IMR-90 (cell line): Measurements from ENCODE around the gene MICU1. TPM values are rescaled to one million over a fixed set of nuclear protein-coding genes. Genes with fewer than 3 reads are reported as not detected.

ENCODE experiments used
- ATAC-seq: fragments of 200-7000 bp; cut with Tn5 transposase; 2 replicates; pipeline ENCODE4 v1.9.1; 2020; ENCODE audit warnings: low read depth, mild to moderate bottlenecking, moderate library complexity
- BruUV-seq: library from RNA; stranded (reverse); fragments of 400-500 nt; replicated peaks from 2 replicates; lab custom pipeline; 2021; lab: Mats Ljungman, UMichigan
- CTCF ChIA-PET: fragments of 300-600 bp; formaldehyde crosslinking; extraction: SDS; loops from one replicate; lab custom pipeline; 2021; ENCODE audit warnings: antibody characterized with exemption; lab: Yijun Ruan, JAX
- POLR2A ChIA-PET: fragments of 300-600 bp; sonication (Branson Sonifier 250); formaldehyde crosslinking; loops from one replicate; lab custom pipeline; 2022; ENCODE audit warnings: antibody characterized with exemption; ENCODE audit not compliant: unreplicated experiment; lab: Charles Lee
- DNase-seq: peaks from one replicate; pipeline ENCODE4 v3.0.0; 2013
- H2AFZ ChIP-seq: replicated peaks from 2 replicates; pipeline ENCODE3; 2013; ENCODE audit warnings: low read length, mild to moderate bottlenecking; ENCODE audit not compliant: poor library complexity
- H2AK5ac ChIP-seq: 2 replicates; pipeline ENCODE4 v1.6.1; 2013; ENCODE audit warnings: low read depth, low read length, inconsistent platforms
- H2AK9ac ChIP-seq: replicated peaks from 2 replicates; pipeline ENCODE3; 2013; ENCODE audit warnings: mild to moderate bottlenecking, low read depth, low read length, moderate library complexity; ENCODE audit not compliant: poor library complexity
- H2BK120ac ChIP-seq: 2 replicates; pipeline ENCODE4 v1.6.1; 2013; ENCODE audit warnings: low read depth, low read length, inconsistent platforms
- H2BK15ac ChIP-seq: 3 replicates; pipeline ENCODE4 v1.6.1; 2013; ENCODE audit warnings: low read depth, low read length, inconsistent platforms
- H2BK20ac ChIP-seq: 2 replicates; pipeline ENCODE4 v1.6.1; 2013; ENCODE audit warnings: low read depth, mild to moderate bottlenecking, inconsistent platforms, low read length, moderate library complexity
- H2BK5ac ChIP-seq: 2 replicates; pipeline ENCODE4 v1.6.1; 2013; ENCODE audit warnings: mild to moderate bottlenecking, low read depth, low read length, inconsistent platforms; ENCODE audit not compliant: poor library complexity, severe bottlenecking
- H3K14ac ChIP-seq: replicated peaks from 2 replicates; pipeline ENCODE4 v1.6.1; 2013; ENCODE audit warnings: low read depth, low read length, inconsistent platforms
- H3K18ac ChIP-seq: 2 replicates; pipeline ENCODE4 v1.6.1; 2013; ENCODE audit warnings: low read depth, low read length, control low read depth
- H3K23ac ChIP-seq: 2 replicates; pipeline ENCODE4 v1.6.1; 2013; ENCODE audit warnings: low read depth, low read length, inconsistent platforms
- H3K27ac ChIP-seq: 2 replicates; pipeline ENCODE4 v1.5.1; 2013; ENCODE audit warnings: mild to moderate bottlenecking, control low read depth, low read length; ENCODE audit not compliant: insufficient read depth
- H3K27me3 ChIP-seq: 2 replicates; pipeline ENCODE4 v1.6.1; 2013; ENCODE audit warnings: low read length; ENCODE audit not compliant: control insufficient read depth, insufficient read depth
- H3K36me3 ChIP-seq: 2 replicates; pipeline ENCODE4 v1.6.1; 2013; ENCODE audit warnings: low read length, mixed read lengths; ENCODE audit not compliant: control insufficient read depth, insufficient read depth
- H3K4ac ChIP-seq: 2 replicates; pipeline ENCODE4 v1.6.1; 2013; ENCODE audit warnings: low read depth, low read length, inconsistent platforms
- H3K4me1 ChIP-seq: 2 replicates; pipeline ENCODE4 v1.6.1; 2013; ENCODE audit warnings: low read length, mixed read lengths; ENCODE audit not compliant: control insufficient read depth, insufficient read depth
- H3K4me2 ChIP-seq: 2 replicates; pipeline ENCODE4 v1.6.1; 2013; ENCODE audit warnings: low read depth, mild to moderate bottlenecking, control low read depth, low read length, moderate library complexity
- H3K4me3 ChIP-seq: 2 replicates; pipeline ENCODE4 v1.5.1; 2013; ENCODE audit warnings: low read depth, mild to moderate bottlenecking, control low read depth, low read length, moderate library complexity; ENCODE audit not compliant: insufficient read depth
- H3K56ac ChIP-seq: 2 replicates; pipeline ENCODE4 v1.6.1; 2013; ENCODE audit warnings: low read length, inconsistent platforms; ENCODE audit not compliant: insufficient read depth; ENCODE audit errors: extremely low read depth
- H3K79me1 ChIP-seq, 2 experiments: 2 replicates each; pipeline ENCODE4 v1.6.1; 2013; ENCODE audit warnings: low read length in 2 of 2, inconsistent platforms in 1 of 2, low read depth in 1 of 2
- H3K9ac ChIP-seq: 2 replicates; pipeline ENCODE4 v1.6.1; 2013; ENCODE audit warnings: low read depth, low read length, control low read depth
- H3K9me1 ChIP-seq: 2 replicates; pipeline ENCODE4 v1.6.1; 2013; ENCODE audit warnings: low read length, inconsistent platforms; ENCODE audit not compliant: insufficient read depth
- H3K9me3 ChIP-seq: 2 replicates; pipeline ENCODE4 v1.6.1; 2013; ENCODE audit warnings: low read length; ENCODE audit not compliant: control insufficient read depth, insufficient read depth
- H4K20me1 ChIP-seq: 2 replicates; pipeline ENCODE4 v1.6.1; 2013; ENCODE audit warnings: low read length, inconsistent platforms; ENCODE audit not compliant: insufficient read depth
- H4K5ac ChIP-seq: 2 replicates; pipeline ENCODE4 v1.6.1; 2013; ENCODE audit warnings: mild to moderate bottlenecking, low read depth, low read length, control low read depth
- H4K8ac ChIP-seq, 2 experiments: 2 replicates each; pipeline ENCODE4 v1.6.1; 2013; ENCODE audit warnings: low read depth in 2 of 2, low read length in 2 of 2, control low read depth in 1 of 2, inconsistent platforms in 1 of 2
- H4K91ac ChIP-seq: 2 replicates; pipeline ENCODE4 v1.6.1; 2013; ENCODE audit warnings: low read depth, low read length, inconsistent platforms; ENCODE audit not compliant: insufficient read depth
- MAZ ChIP-seq: IDR thresholded peaks from 2 replicates; pipeline ENCODE4 v1.6.1; 2012; ENCODE audit warnings: low read depth, mild to moderate bottlenecking, low read length, improper control_type of control experiment, moderate library complexity, borderline replicate concordance
- NFE2L2 ChIP-seq: fragments of 150-350 bp; IDR thresholded peaks from 2 replicates; pipeline ENCODE4 v1.6.1; 2016; ENCODE audit warnings: low read depth, mild to moderate bottlenecking, low read length
- RAD21 ChIP-seq: IDR thresholded peaks from 2 replicates; pipeline ENCODE4 v1.6.1; 2012; ENCODE audit warnings: low read length, improper control_type of control experiment
- RCOR1 ChIP-seq: IDR thresholded peaks from 2 replicates; pipeline ENCODE4 v1.6.1; 2012; ENCODE audit warnings: mild to moderate bottlenecking, low read length, improper control_type of control experiment; ENCODE audit not compliant: insufficient replicate concordance
- SMC3 ChIP-seq: fragments of 150-350 bp; IDR thresholded peaks from 2 replicates; pipeline ENCODE4 v1.6.1; 2016; ENCODE audit warnings: low read depth, mild to moderate bottlenecking, antibody characterized with exemption, low read length, moderate library complexity
- WGBS, 2 experiments: methylation state at CpG; one replicate each; pipeline versions ENCODE4 v1.1.5 to v1.1.7; 2013; ENCODE audit warnings: missing lambda C conversion rate in 2 of 2; ENCODE audit not compliant: insufficient read length in 1 of 2; ENCODE audit errors: extremely low coverage in 2 of 2; 5-methylcytosine and 5-hydroxymethylcytosine counted together
- dilution Hi-C: fragments of 300-500 bp; cut with HindIII; formaldehyde crosslinking; loops from one replicate; pipeline ENCODE4 v1.14.3; 2018; ENCODE audit warnings: low sequenced_read_pairs; ENCODE audit not compliant: unreplicated experiment
- in situ Hi-C: fragments of 300-500 bp; cut with MboI; formaldehyde crosslinking; loops from 3 replicates; pipeline ENCODE4 v1.14.3; 2019; ENCODE audit warnings: low sequenced_read_pairs, inconsistent platforms, mixed read lengths
- intact Hi-C: fragments of 100-400 bp; cut with micrococcal nuclease; formaldehyde crosslinking; loops from 2 replicates; pipeline ENCODE4 v1.10.0; 2022
- polyA plus RNA-seq, 3 experiments: library from polyadenylated mRNA; depleted of rRNA; stranded (reverse); fragments of >200 nt; gene quantifications; 2 replicates each; pipeline ENCODE4 v1.2.3, GENCODE V29; 2012; ENCODE audit warnings: low replicate concordance in 1 of 3
- total RNA-seq: library from RNA; depleted of rRNA; stranded (reverse); fragments of >200 nt; gene quantifications from 2 replicates; pipeline ENCODE4 v1.2.3, GENCODE V29; 2012

The MICU1 gene
- total and polyA plus RNA-seq, 2 of the 4 experiments (the other 2 are of a cell fraction), result 43.6 to 44.7 TPM

DNA sequence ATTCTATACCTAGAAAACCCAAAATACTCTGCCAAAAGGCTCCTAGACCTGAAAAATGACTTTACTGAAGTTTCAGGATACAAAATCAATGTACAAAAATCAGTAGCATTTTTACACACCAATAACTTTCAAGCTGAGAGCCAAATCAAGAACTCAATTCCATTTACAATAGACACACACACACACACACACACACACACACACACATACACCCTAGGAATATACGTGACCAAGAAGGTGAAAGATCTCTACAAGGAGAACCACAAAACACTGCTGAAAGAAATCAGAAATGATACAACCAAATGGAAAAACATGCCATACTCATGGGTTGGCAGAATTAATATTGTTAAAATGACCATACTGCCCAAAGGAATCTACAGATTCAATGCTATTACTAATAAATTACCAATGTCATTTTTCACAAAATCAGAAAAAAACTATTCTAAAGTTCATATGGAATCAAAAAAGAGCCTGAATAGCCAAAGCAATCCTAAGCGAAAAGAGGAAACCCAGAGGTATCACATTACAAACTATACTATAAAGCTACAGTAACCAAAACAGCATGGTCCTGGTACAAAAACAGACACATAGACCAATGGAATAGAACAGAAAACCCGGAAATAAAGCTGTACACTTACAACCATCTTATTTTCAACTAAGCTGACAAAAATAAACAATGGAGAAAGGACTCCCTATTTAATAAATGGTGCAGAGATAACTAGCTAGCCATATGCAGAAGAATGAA is 122.0 kb downstream of the MICU1 start:
- Histone ChIP-seq H4K91ac (no peak overlapping the region; the same call in 1 of the 2 replicates), H3K36me3 (no peaks in the 10 kb centered on the region; the same call in 1 of the 2 replicates), H2AFZ (no peak overlapping the region), H3K56ac (no peak overlapping the region), H3K9me3 (peaks cover 2% of the 10 kb centered on the region; the same call in 1 of the 2 replicates), H4K5ac (peak overlapping the region; percentile 70; the same call in 1 of the 2 replicates), H3K14ac (peak overlapping the region; percentile 26; the same call in 1 of the 2 replicates), H3K9me1 (peaks cover 4% of the 10 kb centered on the region; the same call in 1 of the 2 replicates), H3K18ac (peak overlapping the region; percentile 70; the same call in 1 of the 2 replicates), H4K20me1 (no peaks in the 10 kb centered on the region), H3K4ac (peak overlapping the region; percentile 47; the same call in 1 of the 2 replicates), H3K27ac (no peak overlapping the region), H3K27me3 (no peaks in the 10 kb centered on the region), H4K8ac (peak overlapping the region; percentile 49 to 70; a peak in 3 of 4 replicates), H3K79me1 (peaks cover 0 to 5% of the 10 kb centered on the region in 2 experiments; a peak in 3 of 4 replicates), H2BK20ac (peak overlapping the region; percentile 73; the same call in 1 of the 2 replicates), H2BK120ac (peak overlapping the region; percentile 50; the same call in 1 of the 2 replicates), H2BK5ac (peak overlapping the region; percentile 94), H2BK15ac (peak overlapping the region; percentile 57; the same call in 1 of the 3 replicates), H3K23ac (no peak overlapping the region), H2AK5ac (peak overlapping the region; percentile 63), H3K4me1 (peaks cover 3% of the 10 kb centered on the region), H2AK9ac (no peak overlapping the region), H3K4me3 (no peak overlapping the region), H3K9ac (no peak overlapping the region), H3K4me2 (peak overlapping the region; percentile 18; the same call in 1 of the 2 replicates)
- intact Hi-C loops (loop anchor here (2.0 kb wide), 1 partner anchor 15 kb away; no protein-coding TSS in a partner anchor), in situ Hi-C loops (no loop called here), dilution Hi-C loops (no loop called here)
- WGBS, 2 experiments, result no CpG with 5 or more reads among the region's 3 CpGs
- DNase-seq, result no peak
- no peak for ATAC-seq
- POLR2A ChIA-PET, result interaction anchor here (0.6 kb wide), 1 partner anchor 17 kb away, joined by 3 read pairs; no protein-coding TSS in a partner anchor
- TF ChIP-seq RAD21, result no peak
- TF ChIP-seq NFE2L2, result no peak
- TF ChIP-seq MAZ, result no peak
- no peak for TF ChIP-seq RCOR1
- no peak for TF ChIP-seq SMC3
- no TSS peak for BruUV-seq
- CTCF ChIA-PET, result no interaction called here
